ENCODE measurements around the gene LHFPL3.

- TF ChIP-seq SUZ12 (IDR thresholded peaks at IDR 0.05) (no peak), FOXM1 (IDR thresholded peaks at IDR 0.05; ENCODE audit: borderline replicate concordance) (no peak)
Observed at GRCh38 chr7:104572554-104572953, 244.2 kb downstream of the LHFPL3 start.

Data from HEK293T (cell line).